GM19240 (cell line): ENCODE data around the gene IL24.
"Not testable (repeated sequence)": the region's sequence is repeated elsewhere in the genome, so short reads cannot be mapped to it uniquely, and the experiment has no call there.

Experiments used
- DNase-seq: peaks from one replicate; pipeline ENCODE4 v3.0.0; 2011; ENCODE audit warnings: low spot score; ENCODE audit not compliant: insufficient read length

The IL24 gene

GRCh38 chr1:206903687-206904086 lies 6.4 kb downstream of the IL24 start:
- DNase-seq, result no peak

DNA sequence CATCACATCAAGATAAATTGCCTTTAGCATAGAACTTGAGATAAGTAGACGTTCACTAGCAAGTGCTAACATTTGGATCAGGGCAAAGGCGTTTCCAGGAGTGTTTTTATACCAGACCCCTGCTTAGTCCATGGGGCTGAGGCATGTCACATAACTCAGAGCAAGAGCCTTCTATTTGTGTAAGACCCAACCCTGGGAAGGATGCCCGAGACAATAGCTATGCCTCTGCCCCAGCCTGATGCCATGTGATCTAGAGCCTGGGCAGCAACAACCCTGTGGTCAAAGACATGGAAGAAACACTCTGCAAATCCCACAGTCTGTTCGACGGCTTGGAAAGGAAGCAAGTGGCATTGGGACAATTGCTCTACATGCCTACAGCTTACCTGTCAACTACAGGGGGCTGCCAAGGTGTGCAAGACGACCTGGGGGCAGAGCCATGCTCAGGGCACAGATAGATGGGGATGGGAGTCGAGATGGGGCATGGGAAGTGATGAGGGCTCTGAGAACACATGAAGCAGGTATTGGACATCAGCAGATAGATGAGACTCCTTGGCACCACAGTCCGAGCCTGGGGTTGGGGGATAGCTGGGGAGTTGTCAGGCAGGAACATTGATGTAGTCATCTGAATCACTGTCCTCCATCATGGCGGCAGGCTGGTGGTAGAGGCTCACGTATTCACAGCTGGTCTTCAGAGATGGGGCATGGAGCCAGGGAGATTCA lies 7.3 kb downstream of the IL24 start:
- DNase-seq, result no peak

- DNase-seq, result no peak
These were observed 8.3 kb downstream of the IL24 start for GRCh38 chr1:206905295-206906164.

GRCh38 chr1:206907304-206907991 lies 10.2 kb downstream of the IL24 start:
- no peak for DNase-seq

DNA sequence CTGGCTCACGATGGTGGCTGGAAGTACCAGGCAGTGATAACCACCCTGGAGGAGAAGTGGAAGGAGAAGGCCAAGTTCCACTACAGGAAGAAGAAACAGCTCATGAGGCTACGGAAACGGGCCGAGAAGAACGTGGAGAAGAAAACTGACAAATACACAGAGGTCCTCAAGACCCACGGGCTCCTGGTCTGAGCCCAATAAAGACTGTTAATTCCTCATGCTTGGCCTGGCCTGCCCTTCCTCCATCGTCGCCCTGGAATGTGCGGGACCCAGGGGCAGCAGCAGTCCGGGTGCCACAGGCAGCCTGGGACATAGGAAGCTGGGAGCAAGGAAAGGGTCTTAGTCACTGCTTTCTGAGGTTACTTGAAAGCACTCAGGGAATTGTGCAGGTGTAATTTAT lies 10.8 kb downstream of the IL24 start:
- no peak for DNase-seq

- DNase-seq, result no peak
These were observed 12.1 kb downstream of the IL24 start for GRCh38 chr1:206909161-206909882.

DNA sequence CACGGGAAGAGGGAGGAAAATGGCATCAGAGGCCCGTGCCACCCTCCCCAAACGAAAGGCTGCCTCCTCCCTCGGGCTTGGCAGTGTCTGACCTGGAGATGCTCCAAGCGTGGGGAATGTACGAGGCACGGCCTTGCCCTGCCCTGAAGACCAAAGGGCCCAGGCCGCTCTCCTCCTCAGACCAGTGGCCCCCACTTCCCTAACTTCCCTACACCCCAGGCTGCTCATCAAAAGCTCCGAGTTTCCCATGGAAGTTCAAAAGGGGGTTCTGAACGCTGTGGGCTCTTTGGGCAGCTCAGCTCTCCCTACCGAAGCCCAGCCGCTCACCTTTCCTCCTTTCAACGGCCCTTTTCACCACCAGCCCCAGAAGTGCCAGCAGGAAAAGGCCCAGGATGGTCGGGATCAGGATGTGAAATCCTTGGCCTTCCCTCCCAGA lies 12.7 kb downstream of the IL24 start:
- DNase-seq, result no peak

DNA sequence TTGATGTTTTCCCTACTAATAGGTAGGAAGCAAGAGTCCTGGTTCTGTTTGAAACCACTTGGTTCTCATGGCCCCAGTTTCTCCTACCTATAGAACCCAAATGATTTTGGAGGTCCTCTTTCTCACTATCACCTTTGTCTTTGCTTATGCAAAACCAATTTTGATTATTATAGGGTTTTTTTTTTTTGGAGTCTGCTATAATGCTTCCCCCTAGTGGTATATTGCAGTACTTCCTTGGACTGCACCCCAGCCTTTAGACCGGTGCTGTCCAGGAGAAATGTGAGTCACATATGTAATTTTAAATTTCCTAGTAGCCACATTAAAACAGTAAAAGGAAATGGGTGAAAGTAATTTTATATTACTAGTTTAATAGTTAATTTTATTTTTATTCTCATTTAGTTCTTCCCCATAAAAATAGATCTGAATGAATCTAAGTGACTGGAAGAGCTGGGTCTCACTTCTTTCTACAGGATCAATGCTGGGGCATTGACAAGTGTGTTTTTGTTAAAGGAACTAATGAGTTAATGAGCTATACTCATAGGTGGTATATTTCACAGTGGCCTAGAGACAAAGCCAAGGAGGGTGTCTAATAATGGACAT lies 13.9 kb downstream of the IL24 start:
- peak; percentile 56 for DNase-seq

GRCh38 chr1:206912445-206913095 lies 15.3 kb downstream of the IL24 start:
- DNase-seq, result peak; percentile 70

DNA sequence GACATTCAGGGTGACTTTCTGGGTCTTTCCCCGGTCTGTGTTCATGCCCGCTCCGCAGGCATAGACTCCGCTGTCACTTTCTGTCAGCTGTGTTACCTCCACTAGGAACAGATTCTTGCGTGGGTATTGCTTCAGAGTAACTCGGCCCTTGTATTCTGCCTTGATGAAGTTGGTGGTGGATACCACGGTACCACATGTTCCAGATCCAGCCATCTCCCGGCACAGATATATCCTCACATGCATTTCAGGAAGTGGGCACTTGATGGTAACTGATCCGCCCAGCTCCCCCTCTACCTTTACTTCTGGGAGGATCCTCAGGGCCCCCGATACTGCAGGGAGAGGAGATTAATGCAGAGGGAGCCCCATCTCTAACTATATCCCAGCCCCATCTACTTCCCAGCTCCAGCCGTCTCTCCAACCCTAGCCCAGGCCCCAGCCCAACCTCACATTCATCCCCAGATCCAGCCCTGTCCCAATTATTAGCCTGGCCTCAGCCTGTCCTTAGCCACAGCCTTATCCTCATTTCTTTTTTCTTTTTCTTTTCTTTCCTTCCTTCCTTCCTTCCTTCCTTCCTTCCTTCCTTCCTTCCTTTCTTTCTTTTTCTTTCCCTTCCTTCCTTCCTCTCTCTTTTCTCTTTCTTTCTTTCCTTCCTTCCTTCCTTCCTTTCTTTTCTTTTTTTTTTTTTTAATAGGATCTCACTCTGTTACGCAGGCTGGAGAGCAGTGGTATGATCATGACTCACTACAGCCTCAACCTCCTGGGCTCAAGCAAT lies 16.7 kb downstream of the IL24 start:
- DNase-seq, result no peak

DNA sequence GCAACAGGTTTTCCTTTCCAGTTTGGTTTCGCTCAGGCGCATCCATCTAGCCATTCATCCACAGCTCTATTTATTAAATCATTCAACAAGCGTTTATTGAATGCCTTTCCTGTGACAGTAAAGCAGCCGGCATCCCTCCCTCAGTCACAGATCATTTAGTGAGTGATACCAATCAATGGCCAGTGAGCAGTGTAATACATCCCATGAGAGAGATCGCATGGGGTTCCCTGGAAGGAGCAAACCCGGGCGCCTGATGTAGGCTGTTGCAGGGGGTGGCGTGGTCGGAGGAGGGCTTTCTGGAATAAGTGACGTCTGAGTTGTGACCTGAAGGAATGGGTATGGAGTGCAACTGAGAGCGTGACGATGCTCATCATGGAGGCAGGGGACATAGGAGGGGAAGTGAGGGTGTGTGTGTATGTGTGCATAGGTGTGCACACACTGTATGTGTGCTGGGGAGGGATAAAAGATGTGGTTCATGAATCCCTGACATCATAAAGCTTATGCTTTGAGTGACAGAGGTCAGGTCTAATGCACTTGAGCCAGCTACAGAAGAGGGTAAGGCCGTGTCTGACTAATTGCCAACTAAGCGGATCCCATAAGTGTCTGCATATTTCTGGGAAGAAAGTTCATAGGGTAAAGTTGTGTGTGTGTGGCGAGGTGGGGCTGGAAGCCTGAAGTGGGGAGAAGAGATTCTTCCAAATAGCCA lies 17.9 kb downstream of the IL24 start:
- DNase-seq, result no peak

DNA sequence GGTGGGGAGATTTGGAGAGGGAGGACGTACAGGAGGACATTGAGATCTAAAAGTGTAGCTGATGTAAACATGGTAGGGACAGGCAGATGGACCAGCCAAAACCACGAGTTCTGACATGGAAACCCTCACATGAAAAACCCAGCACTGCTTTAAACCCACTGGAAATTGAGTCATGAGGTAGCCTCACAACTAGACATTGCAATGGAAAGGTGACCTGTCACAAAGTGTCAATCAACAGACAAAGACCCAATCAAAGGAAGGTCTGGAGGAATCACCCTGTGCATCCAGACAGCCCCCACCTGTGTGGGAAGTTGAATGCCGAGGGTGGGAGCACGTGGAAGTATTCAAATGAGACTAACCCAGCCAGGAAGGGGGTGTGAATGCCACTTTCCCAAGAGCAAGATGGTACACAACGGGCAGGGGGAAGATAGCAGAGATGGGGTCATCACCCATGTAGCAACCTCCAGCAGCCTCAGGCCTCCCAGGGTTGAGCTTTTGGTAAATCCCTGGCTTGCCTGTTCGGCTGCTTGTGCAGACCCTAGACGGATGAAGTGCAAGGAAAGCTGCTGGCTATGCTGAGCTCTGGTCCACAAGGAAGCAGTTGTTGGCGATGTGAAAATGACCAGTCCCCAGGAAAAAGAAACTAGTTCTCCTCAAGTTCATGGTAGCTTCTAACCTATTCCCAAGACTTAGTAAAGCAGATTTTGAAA lies 18.9 kb downstream of the IL24 start:
- no peak for DNase-seq

- DNase-seq, result no peak
These were observed 20.8 kb downstream of the IL24 start for GRCh38 chr1:206918076-206918475.

DNA sequence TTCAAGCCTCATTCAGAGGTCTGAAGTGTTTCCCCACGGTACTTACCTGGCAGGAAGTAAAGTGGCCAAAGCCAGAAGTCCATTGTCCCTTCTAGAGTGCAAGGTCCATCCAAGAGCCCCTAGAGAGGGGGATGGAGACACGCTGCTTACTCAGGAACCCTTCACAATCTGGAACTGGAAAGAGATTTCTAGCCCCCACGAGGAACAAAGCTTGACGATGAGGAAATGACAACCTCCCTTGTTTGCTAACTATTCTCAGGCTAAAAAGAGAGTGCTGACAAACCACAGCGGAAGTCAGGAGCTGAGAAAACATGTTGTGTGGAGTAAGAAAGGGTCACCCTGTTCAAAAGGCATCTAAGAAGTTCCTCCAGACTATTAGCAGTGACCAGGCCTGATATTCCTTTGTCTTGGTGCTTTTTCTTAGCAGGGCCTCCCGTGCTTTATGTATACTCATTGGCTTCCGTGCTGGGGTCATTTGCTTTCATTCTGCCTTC lies 24.6 kb downstream of the IL24 start, which contains the start of gene FCMR:
TSS of gene FCMR (minus strand) at position 170 of the 494 bp plus-strand sequence. CDS start at position 83, 87 bp downstream.
- no peak for DNase-seq

GRCh38 chr1:206922524-206922923 lies 25.3 kb downstream of the IL24 start:
- no peak for DNase-seq

DNA sequence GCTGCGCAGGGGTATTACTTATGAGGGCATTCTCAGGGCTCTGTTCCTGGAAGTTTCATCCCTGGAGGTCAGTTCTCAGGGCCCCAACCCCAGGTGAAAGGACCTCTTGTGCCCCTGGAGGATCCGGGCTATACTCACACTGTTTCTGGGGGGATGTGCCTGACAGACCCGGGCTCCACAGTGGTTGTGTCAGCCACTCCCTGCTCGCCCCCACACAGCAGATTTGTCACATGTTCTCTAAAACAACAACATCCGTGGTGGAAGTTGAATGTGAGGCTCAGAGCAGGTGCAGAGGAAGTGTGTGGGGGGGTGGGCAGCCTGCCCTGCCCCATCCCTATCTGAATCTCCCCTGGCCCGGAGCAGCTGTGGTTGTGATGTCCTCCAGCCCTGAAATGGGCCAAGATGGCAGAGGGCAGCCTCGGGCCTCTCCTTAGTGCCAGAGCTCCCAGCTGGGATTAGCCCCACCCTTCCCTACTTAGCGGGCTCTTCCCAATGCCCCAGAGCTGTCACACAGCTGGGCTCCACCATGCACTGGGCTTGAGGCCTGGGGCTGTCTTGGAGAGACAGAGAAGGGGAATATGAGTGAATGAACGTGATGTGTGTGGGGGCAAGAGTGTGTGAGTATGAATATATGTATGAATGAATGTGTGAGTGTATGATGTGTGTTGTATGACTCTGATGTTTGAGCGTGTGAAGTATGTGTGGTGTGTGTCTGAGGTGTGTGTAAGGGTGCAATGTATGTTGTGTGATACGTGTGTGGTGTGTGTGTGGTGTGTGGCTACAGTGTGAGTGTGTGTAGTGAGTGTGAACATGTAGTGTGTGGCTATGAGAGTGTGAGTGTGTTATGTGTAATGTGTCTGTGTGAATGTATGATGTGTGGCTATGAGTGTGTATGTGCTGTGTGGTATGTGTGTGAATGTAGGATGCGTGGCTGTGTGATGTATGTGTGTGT lies 26.0 kb downstream of the IL24 start:
- peak; percentile 36 for DNase-seq

DNA sequence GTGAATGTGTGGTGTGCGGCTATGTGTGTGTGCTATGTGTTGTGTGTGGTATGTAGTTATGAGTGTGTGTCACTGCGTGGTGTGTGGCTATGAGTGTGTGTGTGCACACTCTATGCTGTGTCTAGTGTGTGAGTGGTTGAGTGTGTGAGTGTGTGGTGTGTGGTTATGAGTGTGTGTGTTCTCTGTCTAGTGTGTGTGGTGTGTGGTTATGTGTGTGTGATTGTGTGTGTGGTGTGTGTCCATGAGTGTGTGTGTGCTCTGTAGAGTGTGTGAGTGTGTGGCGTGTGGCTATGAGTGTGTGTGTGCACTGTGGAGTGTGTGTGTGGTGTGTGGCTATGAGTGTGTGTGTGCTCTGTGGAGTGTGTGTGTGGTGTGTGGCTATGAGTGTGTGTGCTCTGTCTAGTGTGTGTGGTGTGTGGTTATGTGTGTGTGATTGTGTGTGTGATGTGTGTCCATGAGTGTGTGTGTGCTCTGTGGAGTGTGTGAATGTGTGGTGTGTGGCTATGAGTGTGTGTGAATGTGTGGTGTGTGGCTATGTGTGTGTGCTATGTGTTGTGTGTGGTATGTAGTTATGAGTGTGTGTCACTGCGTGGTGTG lies 26.8 kb downstream of the IL24 start:
- DNase-seq, result not testable (repeated sequence)
